Prostate gland (tissue), 2 donors: ENCODE measurements around the gene LRSAM1.

Source experiments
- POLR2AphosphoS5 ChIP-seq: sonication (generic); formaldehyde crosslinking; IDR thresholded peaks from one replicate; pipeline ENCODE4 v1.6.1; 2017; ENCODE audit warnings: antibody characterized with exemption
- TF ChIP-seq, protein P1 (sequence below), 4 experiments: fragments of 200-600 bp in 2 of 4; fragments of 450-650 bp in 2 of 4; sonication (generic) in 2 of 4; IDR thresholded peaks; 1 replicate in 3 of 4; 2 replicates in 1 of 4; pipeline ENCODE4 v1.5.1; 2016 to 2019; ENCODE audit warnings: antibody characterized with exemption in 4 of 4, mild to moderate bottlenecking in 2 of 4, moderate library complexity in 2 of 4

GRCh38 chr9:127549218-127549617, 97.9 kb downstream of the LRSAM1 start:
- no peak for TF ChIP-seq POLR2AphosphoS5
- TF ChIP-seq, protein P1, sequence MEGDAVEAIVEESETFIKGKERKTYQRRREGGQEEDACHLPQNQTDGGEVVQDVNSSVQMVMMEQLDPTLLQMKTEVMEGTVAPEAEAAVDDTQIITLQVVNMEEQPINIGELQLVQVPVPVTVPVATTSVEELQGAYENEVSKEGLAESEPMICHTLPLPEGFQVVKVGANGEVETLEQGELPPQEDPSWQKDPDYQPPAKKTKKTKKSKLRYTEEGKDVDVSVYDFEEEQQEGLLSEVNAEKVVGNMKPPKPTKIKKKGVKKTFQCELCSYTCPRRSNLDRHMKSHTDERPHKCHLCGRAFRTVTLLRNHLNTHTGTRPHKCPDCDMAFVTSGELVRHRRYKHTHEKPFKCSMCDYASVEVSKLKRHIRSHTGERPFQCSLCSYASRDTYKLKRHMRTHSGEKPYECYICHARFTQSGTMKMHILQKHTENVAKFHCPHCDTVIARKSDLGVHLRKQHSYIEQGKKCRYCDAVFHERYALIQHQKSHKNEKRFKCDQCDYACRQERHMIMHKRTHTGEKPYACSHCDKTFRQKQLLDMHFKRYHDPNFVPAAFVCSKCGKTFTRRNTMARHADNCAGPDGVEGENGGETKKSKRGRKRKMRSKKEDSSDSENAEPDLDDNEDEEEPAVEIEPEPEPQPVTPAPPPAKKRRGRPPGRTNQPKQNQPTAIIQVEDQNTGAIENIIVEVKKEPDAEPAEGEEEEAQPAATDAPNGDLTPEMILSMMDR (IDR thresholded peaks at IDR 0.05) = no peak
